Activated T-cell treated with anti-CD3 and anti-CD28 coated beads, Interleukin-2, amount 50 U/mL, for 4 hours (primary cell): Measurements from ENCODE around the gene KLF9. TPM values are rescaled to one million over a fixed set of nuclear protein-coding genes. Genes with fewer than 3 reads are reported as not detected.

Experiments
- ATAC-seq, 2 donors: fragments of 200-7000 bp; cut with Tn5 transposase; one replicate each; pipeline ENCODE4 v1.10.0; 2021
- DNase-seq: peaks from one replicate; pipeline ENCODE4 v3.0.0-alpha.2; 2020
- H3K27me3 Mint-ChIP-seq: one replicate; pipeline ENCODE4 v1.8.0; 2021; ENCODE audit warnings: low read depth, mixed read lengths
- H3K36me3 Mint-ChIP-seq: one replicate; pipeline ENCODE4 v1.8.0; 2022; ENCODE audit warnings: mixed read lengths; ENCODE audit not compliant: insufficient read depth
- H3K4me1 Mint-ChIP-seq: one replicate; pipeline ENCODE4 v1.8.0; 2021; ENCODE audit warnings: low read depth, mixed read lengths
- H3K4me3 Mint-ChIP-seq: one replicate; pipeline ENCODE4 v1.8.0; 2021; ENCODE audit warnings: mild to moderate bottlenecking, moderate library complexity, mixed read lengths
- H3K9me3 Mint-ChIP-seq: one replicate; pipeline ENCODE4 v1.8.0; 2021; ENCODE audit warnings: mixed read lengths
- total RNA-seq, 3 donors: library from RNA; stranded (reverse); gene quantifications; one replicate each; pipeline ENCODE4 v1.2.1, GENCODE V29; 2021

Gene KLF9
- total RNA-seq, 3 donors from 2014 or later: 21.3 to 25.3 (median 24.6) TPM

- peaks cover 12% of the 10 kb centered on the region for H3K4me1 Mint-ChIP-seq
- no peak overlapping the region for H3K4me3 Mint-ChIP-seq
- peaks cover 34% of the 10 kb centered on the region for H3K36me3 Mint-ChIP-seq
- ATAC-seq (no peak), DNase-seq (no peak)
- H3K9me3 Mint-ChIP-seq: no peaks in the 10 kb centered on the region
- H3K27me3 Mint-ChIP-seq: no peaks in the 10 kb centered on the region
Measured at GRCh38 chr9:70382709-70383605, 31.5 kb downstream of the KLF9 start.

GRCh38 chr9:70382046-70382708 lies 32.3 kb downstream of the KLF9 start:
- H3K4me3 Mint-ChIP-seq: no peak overlapping the region
- no peaks in the 10 kb centered on the region for H3K9me3 Mint-ChIP-seq
- ATAC-seq (no peak), DNase-seq (no peak)
- no peaks in the 10 kb centered on the region for H3K27me3 Mint-ChIP-seq
- H3K36me3 Mint-ChIP-seq: peaks cover 29% of the 10 kb centered on the region
- peaks cover 7% of the 10 kb centered on the region for H3K4me1 Mint-ChIP-seq

DNA sequence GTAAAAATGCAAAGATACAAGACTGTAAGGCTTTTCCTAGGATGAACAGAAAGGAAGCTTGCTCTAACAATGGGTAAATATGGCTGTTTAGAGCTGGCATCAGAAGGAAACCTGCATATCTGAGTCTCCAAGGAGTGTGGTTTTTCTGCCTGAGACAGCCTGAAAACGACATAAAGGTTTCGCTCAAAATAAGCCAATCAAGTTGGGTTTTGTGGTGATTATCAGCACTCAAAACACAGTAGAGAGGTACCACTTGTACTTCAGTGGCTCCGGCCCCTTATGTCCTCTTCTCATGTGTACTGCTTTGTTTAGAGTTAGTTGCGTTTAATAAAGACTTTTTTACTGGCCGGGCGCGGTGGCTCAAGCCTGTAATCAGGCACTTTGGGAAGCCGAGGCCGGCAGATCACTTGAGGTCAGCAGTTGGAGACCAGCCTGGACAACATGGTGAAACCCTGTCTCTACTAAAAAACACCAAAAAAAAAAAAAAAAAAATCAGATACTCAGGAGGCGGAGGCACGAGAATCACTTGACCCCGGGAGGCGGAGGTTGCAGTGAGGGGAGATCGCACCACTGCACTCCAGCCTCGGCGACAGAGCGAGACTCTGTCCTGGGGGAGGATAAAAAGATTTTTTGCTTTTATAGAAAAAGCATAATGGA lies 39.4 kb downstream of the KLF9 start:
- H3K4me3 Mint-ChIP-seq: no peak overlapping the region
- no peaks in the 10 kb centered on the region for H3K4me1 Mint-ChIP-seq
- no peak for ATAC-seq

DNA sequence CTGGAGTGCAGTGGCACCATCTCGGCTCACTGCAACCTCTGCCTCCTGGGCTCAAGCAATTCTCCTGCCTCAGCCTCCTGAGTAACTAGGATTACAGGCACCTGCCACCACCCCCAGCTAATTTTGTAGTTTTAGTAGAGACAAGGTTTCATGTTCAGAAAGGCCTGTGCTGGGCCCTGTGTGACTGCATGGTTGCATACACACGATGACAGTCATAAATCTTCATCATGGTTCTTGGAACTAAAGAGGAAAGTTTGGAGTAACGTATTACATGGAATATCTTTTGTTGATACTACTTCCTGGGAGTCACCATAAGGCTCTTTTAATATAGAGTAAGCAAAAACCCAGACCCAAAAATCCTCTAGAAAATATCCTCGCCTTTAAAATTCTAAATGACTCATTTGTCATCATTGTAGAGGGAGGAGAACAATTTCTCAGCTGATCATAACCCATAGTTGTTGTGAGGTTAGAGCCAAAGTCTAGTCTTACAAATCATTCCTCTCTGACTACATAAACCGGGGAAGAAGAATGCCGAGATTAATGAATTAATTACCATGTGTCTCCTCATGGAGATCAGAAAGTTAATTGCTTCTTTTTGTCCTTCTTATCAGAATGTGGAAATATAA lies 47.0 kb downstream of the KLF9 start:
- Mint-ChIP-seq H3K4me1 (no peaks in the 10 kb centered on the region), H3K9me3 (no peaks in the 10 kb centered on the region), H3K36me3 (peaks cover 6% of the 10 kb centered on the region), H3K4me3 (no peak overlapping the region), H3K27me3 (no peaks in the 10 kb centered on the region)
- no peak for ATAC-seq
- DNase-seq: no peak

More for the DNA sequence above, 39.4 kb downstream of the KLF9 start:
- Mint-ChIP-seq H3K9me3 (no peaks in the 10 kb centered on the region), H3K27me3 (no peaks in the 10 kb centered on the region), H3K36me3 (no peaks in the 10 kb centered on the region)
- no peak for DNase-seq

DNA sequence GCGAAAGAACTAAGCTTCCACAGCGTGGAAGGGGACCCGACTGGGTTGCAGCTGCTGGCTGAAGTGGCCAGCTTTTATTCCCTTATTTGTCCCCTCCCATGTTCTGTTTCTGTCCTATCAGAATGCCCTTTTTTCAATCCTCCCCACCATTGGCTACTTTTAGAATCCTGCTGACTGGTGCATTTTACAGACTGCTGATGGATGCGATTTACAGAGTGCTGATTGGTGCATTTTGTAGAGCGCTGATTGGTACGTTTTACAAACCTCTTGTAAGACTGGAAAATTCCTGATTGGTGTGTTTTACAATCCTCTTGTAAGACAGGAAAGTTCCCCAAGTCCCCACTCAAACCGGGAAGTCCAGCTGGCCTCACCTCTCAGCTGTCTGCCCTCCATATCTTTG lies 50.7 kb downstream of the KLF9 start:
- ATAC-seq (no peak), DNase-seq (no peak)
- peaks cover 6% of the 10 kb centered on the region for H3K36me3 Mint-ChIP-seq
- no peaks in the 10 kb centered on the region for H3K27me3 Mint-ChIP-seq
- no peaks in the 10 kb centered on the region for H3K4me1 Mint-ChIP-seq
- no peak overlapping the region for H3K4me3 Mint-ChIP-seq
- H3K9me3 Mint-ChIP-seq: no peaks in the 10 kb centered on the region

DNA sequence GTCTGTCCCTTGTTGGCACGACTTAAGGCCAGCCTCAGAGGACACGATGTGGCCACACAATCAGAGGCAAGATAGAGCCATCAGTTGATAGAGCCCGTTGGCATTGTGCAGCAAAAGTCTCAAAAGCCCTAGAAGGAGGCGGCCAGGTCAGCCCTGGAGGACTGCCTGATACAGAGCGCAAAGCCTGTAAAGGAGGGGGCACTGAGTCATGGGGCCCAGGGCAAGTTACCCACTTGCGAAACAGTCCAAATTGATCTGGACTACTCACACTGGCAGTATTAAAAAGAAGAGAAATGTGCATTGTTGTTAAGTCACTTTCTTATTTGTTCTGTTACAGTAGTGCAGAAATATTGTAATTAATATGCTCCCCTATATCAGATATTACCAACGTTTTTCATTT lies 51.5 kb downstream of the KLF9 start:
- H3K4me1 Mint-ChIP-seq: no peaks in the 10 kb centered on the region
- H3K9me3 Mint-ChIP-seq: no peaks in the 10 kb centered on the region
- H3K36me3 Mint-ChIP-seq: peaks cover 8% of the 10 kb centered on the region
- DNase-seq (no peak), ATAC-seq (no peak)
- no peaks in the 10 kb centered on the region for H3K27me3 Mint-ChIP-seq
- H3K4me3 Mint-ChIP-seq: no peak overlapping the region

GRCh38 chr9:70355801-70356200 lies 58.7 kb downstream of the KLF9 start:
- no peak overlapping the region for H3K4me3 Mint-ChIP-seq

GRCh38 chr9:70352802-70353201 lies 61.7 kb downstream of the KLF9 start:
- ATAC-seq: no peak
- H3K27me3 Mint-ChIP-seq: no peaks in the 10 kb centered on the region
- peaks cover 11% of the 10 kb centered on the region for H3K36me3 Mint-ChIP-seq
- H3K4me1 Mint-ChIP-seq: peaks cover 1% of the 10 kb centered on the region
- H3K9me3 Mint-ChIP-seq: no peaks in the 10 kb centered on the region
- H3K4me3 Mint-ChIP-seq: no peak overlapping the region
- no peak for DNase-seq

More at GRCh38 chr9:70355801-70356200, 58.7 kb downstream of the KLF9 start:
- ATAC-seq: no peak
- H3K4me1 Mint-ChIP-seq: peaks cover 1% of the 10 kb centered on the region
- no peak for DNase-seq
- peaks cover 2% of the 10 kb centered on the region for H3K36me3 Mint-ChIP-seq
- H3K9me3 Mint-ChIP-seq: no peaks in the 10 kb centered on the region
- H3K27me3 Mint-ChIP-seq: no peaks in the 10 kb centered on the region

GRCh38 chr9:70352356-70352755 lies 62.1 kb downstream of the KLF9 start:
- ATAC-seq: no peak
- DNase-seq: no peak
- no peak overlapping the region for H3K4me3 Mint-ChIP-seq
- no peaks in the 10 kb centered on the region for H3K27me3 Mint-ChIP-seq
- peaks cover 12% of the 10 kb centered on the region for H3K36me3 Mint-ChIP-seq
- no peaks in the 10 kb centered on the region for H3K9me3 Mint-ChIP-seq
- H3K4me1 Mint-ChIP-seq: peaks cover 1% of the 10 kb centered on the region

DNA sequence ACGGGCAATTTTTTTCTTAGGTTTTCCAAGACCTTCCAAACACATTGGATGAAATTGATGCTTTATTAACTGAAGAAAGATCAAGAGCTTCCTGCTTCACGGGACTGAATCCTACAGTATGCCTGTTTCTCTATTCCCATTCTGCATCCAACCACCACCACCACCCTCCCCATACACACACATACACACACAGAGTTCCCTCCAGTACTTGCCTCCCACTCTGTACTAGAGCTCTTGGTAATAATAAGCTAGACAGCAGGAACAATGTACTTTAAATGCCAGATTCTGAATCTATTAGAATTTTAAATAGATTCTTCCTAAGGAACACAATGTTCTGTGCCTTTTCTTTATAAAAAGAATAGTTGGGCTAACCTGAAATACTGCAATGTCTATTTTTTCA lies 67.4 kb downstream of the KLF9 start:
- no peaks in the 10 kb centered on the region for H3K4me1 Mint-ChIP-seq
- no peak overlapping the region for H3K4me3 Mint-ChIP-seq
- DNase-seq: no peak
- H3K36me3 Mint-ChIP-seq: peaks cover 27% of the 10 kb centered on the region
- no peak for ATAC-seq
- no peaks in the 10 kb centered on the region for H3K27me3 Mint-ChIP-seq
- H3K9me3 Mint-ChIP-seq: no peaks in the 10 kb centered on the region

- no peaks in the 10 kb centered on the region for H3K9me3 Mint-ChIP-seq
- ATAC-seq (no peak), DNase-seq (no peak)
- H3K36me3 Mint-ChIP-seq: peaks cover 23% of the 10 kb centered on the region
- H3K27me3 Mint-ChIP-seq: no peaks in the 10 kb centered on the region
- H3K4me1 Mint-ChIP-seq: peaks cover 7% of the 10 kb centered on the region
- H3K4me3 Mint-ChIP-seq: no peak overlapping the region
Measured at GRCh38 chr9:70340572-70340971, 73.9 kb downstream of the KLF9 start.

Other genes with a start within 250 kb of the KLF9 start
- gene SMC5, start 155.7 kb downstream of the KLF9 start, total RNA-seq: 10 to 100 TPM; 35.9 to 44.3 (median 38.1) TPM